HG03103 (cell line): ENCODE results near the gene PDE2A.

Experiments
- ATAC-seq: cut with Tn5 transposase; IDR thresholded peaks from one replicate; pipeline ENCODE4 v1.9.1; 2021; ENCODE audit warnings: low read depth; ENCODE audit not compliant: unreplicated experiment

The PDE2A gene

GRCh38 chr11:72641522-72642042, 32.6 kb downstream of the PDE2A start:
- no peak for ATAC-seq

- ATAC-seq, result no peak
Measured at GRCh38 chr11:72639502-72640375, 34.5 kb downstream of the PDE2A start.

- ATAC-seq, result no peak
Measured at GRCh38 chr11:72637926-72638325, 36.3 kb downstream of the PDE2A start.

GRCh38 chr11:72637198-72637597, 37.0 kb downstream of the PDE2A start:
- ATAC-seq, result no peak

- no peak for ATAC-seq
Measured at GRCh38 chr11:72636376-72636775, 37.8 kb downstream of the PDE2A start.

DNA sequence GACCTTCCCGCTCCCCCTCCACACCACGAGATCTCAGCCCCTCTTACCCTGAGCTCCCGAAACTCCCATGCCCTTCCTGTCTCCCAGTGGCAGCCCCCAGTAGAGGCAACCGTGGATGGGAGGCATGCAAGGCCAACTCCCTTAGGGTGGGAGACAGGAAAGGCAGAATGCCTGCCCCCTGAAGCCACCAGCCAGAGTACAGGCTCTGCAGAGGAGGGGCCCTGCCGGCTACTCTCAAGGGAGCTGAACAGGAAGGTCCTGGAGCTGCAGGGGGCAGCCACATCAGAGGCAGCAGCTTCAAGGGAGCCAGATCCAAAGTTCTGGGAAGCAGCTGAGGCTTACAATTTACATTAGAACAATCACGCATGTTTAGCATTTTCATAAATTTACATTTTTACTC, 38.3 kb downstream of the PDE2A start:
- ATAC-seq, result no peak

DNA sequence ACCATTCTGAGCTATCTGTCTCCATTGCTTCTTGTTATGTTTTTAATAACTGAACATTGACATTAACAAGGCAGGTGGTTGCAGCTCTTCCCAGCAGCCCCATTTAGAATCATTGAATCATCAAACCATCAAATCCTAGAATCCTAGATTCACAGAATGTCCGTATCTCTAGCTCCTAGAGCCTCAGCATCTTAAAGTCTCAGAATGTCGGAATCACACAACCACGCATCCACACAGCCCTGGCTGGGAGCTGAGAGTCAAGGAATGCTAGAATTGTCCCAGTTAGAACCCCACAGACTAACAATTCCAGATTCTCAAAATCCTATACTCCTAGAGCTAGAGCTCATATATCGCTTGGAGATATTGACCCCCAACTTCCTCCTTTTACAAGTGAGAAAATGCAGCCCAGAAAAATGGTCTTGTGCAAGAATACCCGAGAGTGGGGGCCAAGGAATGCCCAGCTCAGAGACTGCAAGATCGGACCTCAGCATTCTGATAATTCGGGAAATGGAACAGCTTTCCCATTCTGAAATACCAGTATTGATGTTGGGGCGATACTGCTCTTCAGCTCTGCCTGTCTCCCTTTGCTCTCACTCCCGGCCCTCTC, 38.8 kb downstream of the PDE2A start:
- no peak for ATAC-seq

DNA sequence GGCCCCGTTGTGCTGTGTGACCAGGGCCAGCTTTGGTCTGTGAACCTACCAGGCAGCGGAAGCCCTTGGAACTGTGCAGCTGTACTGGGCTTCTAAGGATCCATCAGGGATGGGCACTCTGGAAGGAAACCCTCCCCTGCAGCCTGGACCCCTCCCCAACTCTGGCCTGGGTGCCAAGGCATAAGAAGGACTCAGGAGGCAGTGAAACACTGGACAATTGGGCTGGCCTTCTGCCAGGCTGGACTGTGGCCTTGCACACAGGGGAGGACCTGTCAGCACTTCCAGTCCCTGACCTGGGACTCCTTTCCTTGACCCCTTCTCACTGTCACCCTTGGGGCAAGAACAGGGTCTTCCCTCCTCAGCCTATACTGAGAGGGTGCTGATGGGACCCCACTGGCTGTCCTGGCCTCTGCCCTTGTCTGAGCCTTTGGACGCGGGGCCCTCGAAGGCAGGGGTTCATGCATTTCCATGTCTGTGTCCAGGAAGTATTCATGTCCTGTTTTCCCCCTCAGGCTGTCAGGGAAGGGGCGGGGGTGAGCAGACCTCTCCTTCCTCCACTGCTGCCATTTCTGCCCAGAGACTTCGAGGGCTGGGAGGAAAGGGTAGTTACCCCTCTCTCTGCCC, 39.6 kb downstream of the PDE2A start:
- ATAC-seq, result no peak

DNA sequence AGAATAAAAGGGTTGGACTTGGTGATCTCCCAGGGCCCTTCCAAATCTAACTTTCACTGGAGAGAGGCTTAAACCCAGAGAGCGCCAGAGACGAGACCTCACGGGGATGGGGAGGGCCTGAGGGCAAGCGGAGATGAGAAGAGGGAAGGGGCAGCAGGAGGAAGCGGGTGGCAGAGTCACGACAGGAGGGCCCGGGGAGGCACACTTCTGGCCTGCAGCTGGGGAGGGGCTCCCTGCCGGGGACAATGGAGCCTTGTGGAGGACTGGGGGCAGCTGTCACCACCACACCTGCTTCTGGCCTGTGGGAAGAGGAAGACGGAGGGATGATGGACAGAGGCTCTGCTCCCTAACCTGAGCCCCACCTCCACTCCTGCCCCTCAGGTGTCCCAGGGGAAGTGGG, 40.2 kb downstream of the PDE2A start:
- no peak for ATAC-seq

DNA sequence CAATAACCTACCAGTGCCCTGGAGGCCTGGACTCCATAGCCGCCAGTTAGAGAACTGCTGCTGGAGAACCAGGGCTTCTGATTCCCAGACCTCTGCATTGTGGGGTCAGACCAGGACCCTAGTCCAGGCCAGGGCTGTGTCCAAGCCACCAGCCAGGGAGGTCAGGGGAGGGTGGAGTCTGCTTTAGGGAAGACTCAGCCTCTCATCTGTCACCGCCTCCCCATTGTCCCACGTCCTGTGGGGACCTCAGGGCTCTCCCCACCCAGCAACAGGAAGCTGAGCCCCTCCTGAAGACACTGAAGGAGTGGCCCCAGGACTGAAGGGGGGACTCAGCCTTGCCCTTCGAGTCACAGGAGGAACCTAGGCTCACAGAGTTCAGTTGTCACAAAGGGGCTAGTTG, 41.2 kb downstream of the PDE2A start:
- ATAC-seq, result no peak

DNA sequence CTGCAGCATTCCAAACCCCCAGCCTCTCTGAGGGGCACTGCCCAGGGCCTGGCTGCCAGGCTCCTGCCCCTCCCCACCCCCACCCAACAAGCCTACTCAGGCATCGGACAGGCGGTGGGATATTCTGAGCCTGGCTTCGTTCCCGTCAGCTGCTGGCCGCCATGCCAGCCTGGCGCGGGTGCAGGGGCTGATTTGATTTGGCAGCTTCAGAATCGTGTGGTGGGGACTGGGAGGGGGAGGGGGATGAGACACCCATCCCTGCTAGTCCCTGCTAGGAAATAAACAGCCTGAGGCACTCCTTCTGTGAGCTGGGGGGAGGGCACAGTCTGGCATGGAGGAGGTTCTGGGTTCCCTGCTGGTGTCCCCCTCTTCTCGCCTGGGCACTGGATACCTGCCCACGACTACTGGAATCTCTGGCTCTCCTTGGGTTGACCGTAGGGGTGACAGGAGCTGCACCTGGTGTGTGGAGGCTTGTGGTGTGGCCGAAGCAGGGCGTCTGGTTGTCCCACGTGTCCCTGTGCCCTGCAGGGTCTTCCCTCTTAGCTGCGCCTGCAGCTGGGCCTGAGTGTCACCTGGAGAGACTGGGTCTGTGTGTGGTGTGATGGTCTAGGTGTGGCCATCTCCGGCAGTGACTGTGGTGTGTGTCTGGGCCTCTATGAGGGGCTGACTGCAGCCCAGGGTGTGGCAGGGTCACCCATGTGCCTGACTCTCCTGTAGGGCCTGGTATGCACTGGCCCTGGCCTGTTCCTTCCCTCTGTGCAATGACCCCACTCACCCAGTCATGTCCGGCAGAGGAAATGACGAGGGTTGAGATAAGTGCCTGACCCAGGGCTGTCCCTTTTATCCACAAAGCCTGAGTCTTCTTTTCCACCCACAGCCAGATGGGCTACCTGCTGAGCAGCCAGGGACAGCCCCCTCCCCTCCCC, 42.2 kb downstream of the PDE2A start:
- ATAC-seq, result no peak

DNA sequence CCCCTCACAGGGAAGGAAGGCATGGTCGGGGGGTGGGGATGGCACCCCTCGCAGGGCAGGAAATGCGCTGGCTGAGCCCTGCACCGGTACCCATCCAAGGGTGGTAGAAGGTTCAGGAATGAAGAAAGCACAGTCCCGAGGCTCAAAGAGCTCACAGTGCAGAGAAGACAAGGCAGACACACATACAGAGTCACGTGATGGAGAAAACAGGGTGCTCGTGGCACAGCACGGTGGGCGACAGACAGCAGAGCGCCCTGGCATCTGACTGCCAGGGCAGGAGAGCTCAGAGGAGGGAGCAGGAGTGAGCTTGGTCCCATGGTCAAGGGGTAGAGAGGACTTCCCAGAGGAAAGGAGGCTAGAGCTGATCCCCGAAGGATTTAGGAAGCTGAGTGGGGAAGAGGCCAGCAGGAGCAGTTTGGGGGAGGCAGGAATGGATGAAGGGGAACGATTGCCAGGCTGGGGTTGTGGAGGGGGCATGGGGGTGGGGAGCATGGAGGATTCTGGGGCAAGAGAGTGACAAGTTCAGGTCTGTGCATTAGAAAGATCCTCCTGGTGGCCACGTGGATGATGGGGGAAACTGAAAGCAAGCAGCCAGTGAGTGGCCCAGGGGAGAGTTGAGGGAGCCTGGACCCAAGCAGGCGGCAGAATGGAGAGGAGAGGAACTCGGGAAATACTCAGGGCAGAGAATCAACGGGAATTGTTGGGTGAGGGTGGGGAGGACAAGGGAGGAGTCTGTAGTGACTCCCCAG, 43.9 kb downstream of the PDE2A start:
- ATAC-seq, result no peak

- ATAC-seq, result no peak
Measured at GRCh38 chr11:72629266-72629665, 45.0 kb downstream of the PDE2A start.

GRCh38 chr11:72627594-72628281, 46.5 kb downstream of the PDE2A start:
- no peak for ATAC-seq

- ATAC-seq, result no peak
Measured at GRCh38 chr11:72626414-72626936, 47.7 kb downstream of the PDE2A start.

- ATAC-seq, result no peak
Measured at GRCh38 chr11:72625691-72626413, 48.4 kb downstream of the PDE2A start.

GRCh38 chr11:72624496-72625201, 49.6 kb downstream of the PDE2A start:
- ATAC-seq, result no peak

GRCh38 chr11:72623052-72623451, 51.2 kb downstream of the PDE2A start:
- no peak for ATAC-seq
